ELF-1 (cell line): ENCODE measurements around the gene HEMGN.
"Not testable (repeated sequence)": the region's sequence is repeated elsewhere in the genome, so short reads cannot be mapped to it uniquely, and the experiment has no call there.

Experiments used
- DNase-seq: peaks from one replicate; pipeline ENCODE4 v3.0.0-alpha.2; 2016; ENCODE audit warnings: low read depth, low spot score

HEMGN gene, protein sequence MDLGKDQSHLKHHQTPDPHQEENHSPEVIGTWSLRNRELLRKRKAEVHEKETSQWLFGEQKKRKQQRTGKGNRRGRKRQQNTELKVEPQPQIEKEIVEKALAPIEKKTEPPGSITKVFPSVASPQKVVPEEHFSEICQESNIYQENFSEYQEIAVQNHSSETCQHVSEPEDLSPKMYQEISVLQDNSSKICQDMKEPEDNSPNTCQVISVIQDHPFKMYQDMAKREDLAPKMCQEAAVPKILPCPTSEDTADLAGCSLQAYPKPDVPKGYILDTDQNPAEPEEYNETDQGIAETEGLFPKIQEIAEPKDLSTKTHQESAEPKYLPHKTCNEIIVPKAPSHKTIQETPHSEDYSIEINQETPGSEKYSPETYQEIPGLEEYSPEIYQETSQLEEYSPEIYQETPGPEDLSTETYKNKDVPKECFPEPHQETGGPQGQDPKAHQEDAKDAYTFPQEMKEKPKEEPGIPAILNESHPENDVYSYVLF

GRCh38 chr9:97938081-97938644 lies at the start of gene HEMGN:
Gene HEMGN (minus strand): TSS chr9:97938172. CDS start chr9:97938136, 36 bp downstream.
- no peak for DNase-seq

DNA sequence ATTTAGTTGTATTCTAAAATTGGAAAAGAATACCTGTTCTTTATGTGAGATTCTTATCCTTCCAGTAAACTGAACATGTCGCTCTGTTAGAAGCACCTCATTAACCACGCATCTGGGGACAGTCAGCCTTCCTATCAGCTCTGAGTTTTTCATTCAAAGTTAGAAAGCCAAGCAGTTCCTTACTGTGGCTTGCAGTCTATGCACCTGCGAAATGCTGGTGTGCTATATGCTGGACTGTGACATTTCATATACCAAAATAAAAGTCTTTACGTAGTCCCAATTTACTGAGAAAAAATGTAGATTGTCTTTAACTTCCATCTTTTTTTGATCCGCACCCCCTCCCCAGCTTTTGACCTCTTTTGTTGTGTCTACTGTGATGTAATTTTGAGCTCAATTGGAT lies 49.5 kb upstream of the HEMGN start:
- no peak for DNase-seq

DNA sequence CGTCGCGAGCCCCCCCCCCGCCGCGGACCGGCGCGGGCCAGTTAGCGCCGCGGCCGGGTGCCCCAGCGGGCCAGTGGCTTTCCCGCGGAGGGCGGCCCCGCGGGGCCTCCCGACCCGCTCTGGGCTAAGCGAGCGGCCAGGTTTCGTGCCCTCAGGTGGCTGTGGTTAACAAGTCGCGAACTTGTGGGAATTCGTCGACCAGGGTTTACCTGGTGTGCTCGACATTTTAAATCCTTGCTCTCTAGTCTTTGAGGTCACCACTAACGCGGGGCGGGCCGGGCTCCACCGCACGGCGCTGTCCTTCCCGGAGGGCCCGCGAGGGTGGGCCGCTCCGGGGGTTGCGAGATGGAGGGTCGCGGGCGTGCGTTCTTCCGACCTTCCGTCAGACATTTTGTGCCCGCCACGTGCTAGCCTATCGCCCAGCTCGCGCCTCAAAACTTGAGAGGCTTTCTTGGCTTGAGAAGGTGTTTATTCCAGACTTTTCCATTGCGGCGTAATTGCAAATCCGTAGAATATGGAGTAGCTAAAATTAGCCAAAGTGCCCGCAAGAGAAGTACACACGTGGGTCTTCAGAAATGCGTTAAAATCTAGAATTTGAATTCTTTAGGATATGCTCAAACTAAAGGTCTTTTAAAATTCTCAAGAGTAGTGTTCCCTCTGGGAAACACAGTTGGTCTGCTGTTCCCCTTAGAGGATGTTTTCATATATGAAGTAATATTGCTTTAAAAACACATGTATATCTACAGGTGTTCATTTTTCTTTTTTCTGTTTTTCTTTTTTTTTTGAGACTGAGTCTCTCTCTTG lies 47.3 kb upstream of the HEMGN start:
- DNase-seq, result peak; percentile 58

DNA sequence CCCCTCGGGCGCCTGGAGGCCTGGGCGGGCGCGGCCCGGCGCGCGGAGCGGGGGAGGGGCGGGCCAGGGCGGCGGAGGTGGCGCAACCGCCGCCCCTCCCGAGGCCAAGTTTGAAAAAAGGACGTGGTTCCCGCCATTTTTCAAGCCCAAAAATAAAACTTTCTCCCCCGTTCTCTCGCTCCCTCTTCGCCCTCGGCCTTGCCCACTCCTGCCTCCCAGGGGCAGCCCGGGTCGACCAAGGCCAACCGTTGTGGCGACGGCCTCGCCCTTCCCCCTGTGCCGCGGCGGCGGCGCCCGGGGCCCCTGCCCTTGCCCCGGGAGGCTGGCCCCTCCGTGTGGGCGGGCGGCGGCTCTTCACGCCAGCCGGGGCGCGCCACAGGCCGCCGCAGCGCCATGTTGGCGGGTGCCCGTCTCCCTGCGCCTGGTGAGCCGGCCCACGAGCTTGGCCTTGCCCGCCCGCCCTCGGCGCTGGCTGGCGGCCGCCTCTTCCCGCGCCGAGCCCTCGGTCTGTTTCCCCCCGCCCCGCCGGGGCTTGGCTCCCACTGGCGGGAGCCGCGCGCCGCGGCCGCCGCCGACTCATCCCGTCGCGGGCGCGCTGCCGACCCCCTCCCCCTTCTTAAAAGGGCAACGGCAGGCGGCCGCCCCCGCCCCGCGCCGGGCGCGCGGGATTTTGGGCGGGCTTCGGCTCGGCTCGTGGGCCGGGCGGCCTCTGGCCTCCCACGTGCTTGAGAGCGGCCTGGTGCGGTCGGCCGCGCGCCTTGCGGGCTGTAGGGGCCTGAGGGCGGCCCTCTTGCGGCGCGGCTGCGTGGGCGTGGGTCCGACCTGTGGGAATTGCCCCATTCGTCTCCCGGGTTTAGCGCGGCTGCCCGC lies 46.5 kb upstream of the HEMGN start:
- DNase-seq, result peak; percentile 58

DNA sequence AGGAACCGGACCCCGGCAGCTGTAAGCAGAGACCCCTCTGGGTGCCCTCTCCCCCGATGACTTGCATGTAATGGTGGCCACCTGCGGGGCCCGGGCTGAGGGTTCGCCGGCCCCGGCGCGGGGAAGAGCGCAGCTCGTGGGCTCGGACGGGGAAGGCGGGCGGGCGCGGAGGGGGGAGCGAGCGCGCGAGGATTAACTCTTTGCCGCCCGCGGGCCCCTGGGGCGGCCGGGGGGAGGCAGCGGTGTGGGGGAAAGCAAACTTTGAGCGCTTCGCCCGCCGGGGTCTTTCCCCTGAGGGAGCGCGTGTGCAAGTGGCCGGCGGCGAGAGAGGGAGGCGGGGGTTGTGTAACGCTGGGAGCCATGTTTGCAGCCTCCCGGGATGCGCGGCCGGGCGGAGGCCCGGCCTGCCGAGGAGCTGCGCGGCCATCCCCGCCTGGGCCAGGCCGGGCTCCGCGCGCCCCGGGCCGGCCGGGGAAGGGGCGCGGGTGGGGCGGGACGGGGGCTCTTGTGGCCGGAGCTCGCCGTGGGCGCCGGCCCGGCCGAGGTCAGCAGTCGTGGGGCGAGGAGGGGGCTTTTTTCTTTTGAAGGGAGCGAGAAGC lies 45.7 kb upstream of the HEMGN start:
- DNase-seq, result no peak

GRCh38 chr9:97982683-97983588 lies 45.0 kb upstream of the HEMGN start, which contains the start of gene ANP32B:
Gene ANP32B (plus strand): TSS chr9:97983341. CDS start chr9:97983556, 215 bp downstream.
- DNase-seq, result peak; percentile 94

DNA sequence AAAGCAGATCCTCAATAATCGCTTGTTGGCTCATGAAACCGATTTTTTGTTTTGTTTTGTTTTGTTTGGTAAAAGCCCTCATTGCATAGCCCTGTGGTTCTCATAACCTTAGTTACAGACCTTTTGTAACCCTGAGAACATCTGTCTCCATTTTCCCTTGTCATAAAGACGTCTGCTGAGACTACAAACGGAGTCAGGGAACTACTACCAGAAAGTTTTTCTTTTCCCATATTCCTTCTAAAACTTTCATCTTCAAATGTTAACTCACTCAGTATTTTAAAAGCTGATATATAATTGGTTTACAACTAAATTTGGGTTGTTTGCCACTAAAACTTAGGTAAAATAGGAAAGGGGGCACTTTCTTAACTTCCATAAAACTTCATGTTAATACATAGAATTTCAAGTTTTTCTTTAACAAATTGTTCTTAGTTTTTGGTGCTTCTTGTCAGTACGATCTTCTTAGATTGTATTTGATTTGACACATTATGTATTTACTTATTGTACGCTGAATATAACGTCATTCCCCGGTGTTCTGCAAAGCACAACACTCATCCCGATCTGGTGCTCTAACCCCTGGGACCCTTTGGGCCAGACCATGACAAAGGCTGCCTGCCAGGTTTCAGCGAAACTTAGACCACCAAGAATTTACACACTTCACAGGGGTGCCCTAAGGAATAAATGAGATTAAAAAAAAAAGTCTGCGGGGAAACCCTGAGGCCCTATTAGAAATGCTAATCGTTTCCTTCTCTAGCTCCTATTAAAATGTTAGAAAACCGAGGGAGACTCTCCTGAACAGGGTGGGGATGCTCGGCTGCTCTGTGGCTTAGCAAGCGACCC lies 44.1 kb upstream of the HEMGN start:
- DNase-seq, result no peak

DNA sequence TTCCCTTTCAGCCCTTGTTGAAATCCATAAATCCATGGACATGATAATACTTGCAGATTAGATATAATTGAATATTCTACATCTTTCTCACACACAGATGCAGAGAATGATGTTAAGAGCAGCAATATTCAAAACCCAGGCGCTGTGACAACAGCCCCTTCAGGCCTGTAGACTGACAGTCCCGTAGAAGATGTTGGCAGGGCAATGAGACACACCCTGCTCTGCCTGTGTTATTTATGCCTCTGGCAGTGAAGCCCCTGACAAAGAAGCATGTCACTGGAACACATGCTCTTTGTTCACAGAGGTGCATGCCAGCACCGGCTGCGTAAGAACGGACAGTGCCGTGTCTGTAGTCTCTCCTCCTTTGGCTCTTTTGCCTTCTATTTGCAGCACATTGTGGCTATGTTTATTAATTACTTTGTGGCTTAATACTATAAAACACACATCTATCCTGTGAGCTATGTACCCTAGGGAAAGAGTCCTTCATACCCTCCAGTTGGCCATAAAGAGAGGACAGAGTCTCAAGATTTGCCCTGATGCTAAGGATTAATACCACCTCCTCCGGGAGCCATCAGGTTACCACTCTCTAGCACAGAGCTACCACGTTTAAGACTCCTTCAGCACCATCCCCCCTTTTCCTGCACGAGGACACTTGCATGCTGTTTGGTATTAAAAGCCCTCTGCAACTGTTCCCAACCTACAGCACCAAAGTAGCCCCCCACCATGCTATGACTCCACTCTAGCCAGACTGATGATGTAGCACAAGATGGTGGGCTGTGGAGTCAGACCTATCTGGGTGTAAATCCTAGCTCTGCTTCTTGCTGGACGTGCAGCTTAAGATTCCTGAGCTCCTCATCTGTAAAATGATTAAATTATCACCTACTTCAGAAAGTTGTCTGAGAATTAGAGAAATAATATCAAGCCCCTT lies 43.2 kb upstream of the HEMGN start:
- DNase-seq, result peak; percentile 69

GRCh38 chr9:97980479-97980803 lies 42.5 kb upstream of the HEMGN start:
- no peak for DNase-seq

DNA sequence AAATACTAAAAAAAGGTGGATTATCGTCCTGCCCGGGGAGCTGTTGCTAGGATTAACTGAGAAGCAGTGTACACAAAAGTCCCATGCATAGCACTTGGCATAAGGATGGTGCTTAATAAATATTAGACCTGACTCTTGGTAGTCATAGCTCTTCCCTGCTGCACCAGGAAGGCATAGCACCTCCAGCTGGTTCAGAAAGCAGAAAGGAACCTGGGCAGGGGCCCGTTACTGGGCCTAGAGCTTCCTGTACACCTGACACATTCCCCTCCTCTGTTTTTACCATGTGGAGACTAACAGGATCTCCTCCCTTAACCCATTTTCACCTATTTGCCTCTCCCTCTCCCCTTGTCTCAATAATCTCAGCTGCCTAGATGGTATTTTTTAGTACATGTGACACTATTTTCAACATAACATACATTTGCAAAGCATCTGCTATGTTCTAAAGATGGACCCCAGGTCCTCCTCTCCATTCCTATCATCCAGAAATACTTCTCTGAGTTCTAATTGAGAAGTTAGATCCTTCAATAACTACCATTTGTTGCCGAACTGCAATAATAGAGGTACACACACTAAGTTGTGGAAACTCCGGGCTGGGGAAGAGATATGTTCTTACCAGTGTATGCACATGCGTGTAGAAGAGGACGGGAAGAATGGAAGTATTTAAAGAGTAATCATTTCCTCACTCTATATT lies 42.0 kb upstream of the HEMGN start:
- DNase-seq, result no peak

DNA sequence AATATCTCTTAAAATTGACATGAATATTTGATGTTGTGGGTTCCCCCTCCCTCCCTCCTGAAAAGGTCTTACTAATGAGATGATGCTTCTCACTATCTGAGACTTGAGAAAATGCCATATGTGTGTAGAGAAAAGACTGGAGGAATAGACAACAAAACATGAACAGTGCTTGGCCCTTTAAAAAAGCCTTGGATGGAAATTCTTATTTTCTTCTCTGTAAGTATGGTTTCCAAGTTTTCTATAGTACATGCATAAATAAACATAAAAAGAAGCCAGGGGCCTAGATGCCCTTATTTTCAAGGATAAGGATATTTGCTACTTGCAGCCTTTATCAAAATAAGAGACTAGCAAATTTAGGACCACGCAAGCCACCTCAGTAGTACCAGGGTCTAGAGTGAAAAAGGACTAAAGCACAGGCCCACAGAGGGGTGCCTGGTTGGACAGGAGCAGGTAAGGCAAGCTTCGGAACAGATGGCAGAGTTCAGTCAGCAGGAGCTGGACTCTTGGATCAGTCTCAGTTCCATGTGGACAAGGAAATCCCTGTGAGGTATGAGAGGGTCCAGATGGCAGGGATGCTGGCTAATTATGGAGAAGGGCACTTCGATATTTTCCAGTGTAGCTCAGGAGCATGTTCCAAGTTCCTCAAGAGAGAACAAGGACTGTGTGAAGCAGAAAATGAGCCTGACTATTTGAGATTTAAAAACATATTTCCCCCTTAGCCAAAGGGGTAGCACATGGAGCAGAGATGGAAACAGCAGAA lies 40.6 kb upstream of the HEMGN start:
- no peak for DNase-seq

- DNase-seq, result not testable (repeated sequence)
These were observed 38.7 kb upstream of the HEMGN start for GRCh38 chr9:97976633-97977032.

DNA sequence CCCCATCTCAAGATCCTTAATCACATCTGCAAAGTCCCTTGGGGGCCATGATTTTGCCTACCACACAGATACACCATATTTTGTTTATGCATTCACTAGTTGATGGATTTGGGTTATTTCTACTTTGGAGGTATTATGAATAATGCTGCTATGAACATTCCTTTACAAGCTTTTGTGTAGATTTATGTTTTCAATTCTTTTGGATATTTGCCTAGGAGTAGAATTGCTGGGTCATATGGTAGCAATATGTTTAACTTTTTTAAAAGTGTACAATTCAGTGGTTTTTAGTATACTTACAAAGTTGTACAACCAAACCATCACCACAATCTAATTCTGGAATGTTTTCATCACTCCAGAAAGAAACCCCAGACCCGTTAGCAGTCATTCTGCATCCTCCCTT lies 37.4 kb upstream of the HEMGN start:
- DNase-seq, result no peak

GRCh38 chr9:97972753-97973152 lies 34.8 kb upstream of the HEMGN start:
- no peak for DNase-seq

- no peak for DNase-seq
These were observed 32.2 kb upstream of the HEMGN start for GRCh38 chr9:97970165-97970564.

- DNase-seq, result no peak
These were observed 31.0 kb upstream of the HEMGN start for GRCh38 chr9:97969014-97969413.

DNA sequence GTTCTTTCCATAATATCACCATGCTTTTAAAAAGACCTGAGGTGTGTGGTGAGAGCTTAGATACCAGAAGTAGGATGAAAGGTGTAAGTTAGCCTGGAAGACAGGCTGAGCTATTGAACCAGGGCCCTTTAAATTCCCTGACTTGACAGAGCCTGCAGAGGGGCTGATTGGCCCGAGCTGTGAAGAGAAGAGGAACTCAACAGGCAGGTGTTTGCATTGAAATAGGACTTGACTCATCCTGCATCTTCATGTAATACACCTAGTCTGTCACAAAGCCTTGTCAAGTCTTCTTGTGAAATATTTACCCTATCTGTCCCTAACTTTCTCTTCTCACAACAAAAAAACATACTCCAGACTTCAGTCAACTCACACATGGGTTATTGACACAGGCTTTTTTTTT lies 28.5 kb upstream of the HEMGN start:
- no peak for DNase-seq
